ENCODE data around the gene GGTA1.

GRCh38 chr9:121437891-121438290 lies 61.8 kb downstream of the GGTA1 start:
- TF ChIP-seq CTCF (IDR thresholded peaks at IDR 0.05; ENCODE audit: control extremely low read depth in 1 of 3, insufficient read depth in 1 of 3, low read depth in 1 of 3, low read length in 3 of 3) (no peak), RAD21 (IDR thresholded peaks at IDR 0.05 in 1 of 2, conservative IDR thresholded peaks at IDR 0.05 in 1 of 2; ENCODE audit: low read depth in 2 of 2, low read length in 2 of 2) (no peak), CHD2 (IDR thresholded peaks at IDR 0.05; ENCODE audit: low read length) (no peak), TCF12 (IDR thresholded peaks at IDR 0.05; ENCODE audit: low read depth, low read length) (no peak), NANOG (IDR thresholded peaks at IDR 0.05; ENCODE audit: insufficient read depth, low read depth, low read length, poor library complexity, severe bottlenecking) (no peak), EZH2 (IDR thresholded peaks at IDR 0.05; ENCODE audit: low read depth, low read length, severe bottlenecking) (no peak), CEBPB (IDR thresholded peaks at IDR 0.05; ENCODE audit: low read depth, low read length) (no peak; the same call in 1 of the 2 replicates), PHF8 (conservative IDR thresholded peaks at IDR 0.05; ENCODE audit: low read depth, low read length) (no peak), SIN3A (conservative IDR thresholded peaks at IDR 0.05 in 1 of 2, IDR thresholded peaks at IDR 0.05 in 1 of 2; ENCODE audit: low read depth in 1 of 2, low read length in 2 of 2) (no peak), EP300 (IDR thresholded peaks at IDR 0.05; ENCODE audit: borderline replicate concordance in 1 of 2, low read depth in 2 of 2, low read length in 2 of 2) (no peak), POLR2AphosphoS5 (IDR thresholded peaks at IDR 0.05; ENCODE audit: low read depth, low read length) (no peak)
- TF ChIP-seq, protein P1, sequence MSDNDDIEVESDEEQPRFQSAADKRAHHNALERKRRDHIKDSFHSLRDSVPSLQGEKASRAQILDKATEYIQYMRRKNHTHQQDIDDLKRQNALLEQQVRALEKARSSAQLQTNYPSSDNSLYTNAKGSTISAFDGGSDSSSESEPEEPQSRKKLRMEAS (IDR thresholded peaks at IDR 0.05), result no peak

Data from H1 (cell line).